HG03045 (cell line): Measurements from ENCODE around the gene CNTN5.

Experiments used
- ATAC-seq: cut with Tn5 transposase; IDR thresholded peaks from one replicate; pipeline ENCODE4 v1.9.1; 2021; ENCODE audit warnings: mild to moderate bottlenecking, moderate library complexity; ENCODE audit not compliant: unreplicated experiment

Gene CNTN5

GRCh38 chr11:100013011-100013410 is 992.3 kb downstream of the CNTN5 start:
- ATAC-seq = no peak

GRCh38 chr11:100031973-100032372 is 1011.2 kb downstream of the CNTN5 start:
- ATAC-seq = no peak

- no peak for ATAC-seq
Observed at GRCh38 chr11:100061006-100061405, 1040.3 kb downstream of the CNTN5 start.

GRCh38 chr11:100066399-100066798 is 1045.7 kb downstream of the CNTN5 start:
- ATAC-seq = no peak

GRCh38 chr11:100068116-100068515 is 1047.4 kb downstream of the CNTN5 start:
- no peak for ATAC-seq

- ATAC-seq = no peak
Observed at GRCh38 chr11:100072131-100072530, 1051.4 kb downstream of the CNTN5 start.

GRCh38 chr11:100080381-100080780 is 1059.6 kb downstream of the CNTN5 start:
- no peak for ATAC-seq

- ATAC-seq = no peak
Observed at GRCh38 chr11:100080821-100081220, 1060.1 kb downstream of the CNTN5 start.

GRCh38 chr11:100093698-100094097 is 1072.9 kb downstream of the CNTN5 start:
- ATAC-seq = no peak

GRCh38 chr11:100094121-100094865 is 1073.5 kb downstream of the CNTN5 start:
- ATAC-seq = no peak

- no peak for ATAC-seq
Observed at GRCh38 chr11:100095809-100096208, 1075.1 kb downstream of the CNTN5 start.

- ATAC-seq = no peak
Observed at GRCh38 chr11:100098560-100098959, 1077.8 kb downstream of the CNTN5 start.

GRCh38 chr11:100105255-100105981 is 1084.7 kb downstream of the CNTN5 start:
- no peak for ATAC-seq

- ATAC-seq = no peak
Observed at GRCh38 chr11:100105982-100106358, 1085.2 kb downstream of the CNTN5 start.

GRCh38 chr11:100119176-100119575 is 1098.4 kb downstream of the CNTN5 start:
- no peak for ATAC-seq

GRCh38 chr11:100133114-100133513 is 1112.4 kb downstream of the CNTN5 start:
- ATAC-seq = no peak

- no peak for ATAC-seq
Observed at GRCh38 chr11:100141201-100141600, 1120.5 kb downstream of the CNTN5 start.

- ATAC-seq = no peak
Observed at GRCh38 chr11:100151944-100152343, 1131.2 kb downstream of the CNTN5 start.

- no peak for ATAC-seq
Observed at GRCh38 chr11:100152766-100153165, 1132.0 kb downstream of the CNTN5 start.

- no peak for ATAC-seq
Observed at GRCh38 chr11:100163471-100163870, 1142.7 kb downstream of the CNTN5 start.

- no peak for ATAC-seq
Observed at GRCh38 chr11:100174881-100175280, 1154.1 kb downstream of the CNTN5 start.

GRCh38 chr11:100176456-100176855 is 1155.7 kb downstream of the CNTN5 start:
- ATAC-seq = no peak
